Heart right ventricle (tissue), 16 donors: ENCODE results near the gene IP6K2. TPM values are rescaled to one million over a fixed set of nuclear protein-coding genes. Genes with fewer than 3 reads are reported as not detected.

ENCODE experiments used
- ATAC-seq, 8 donors: fragments of 200-7000 bp; cut with Tn5 transposase; one replicate each; pipeline ENCODE4 v1.9.1; 2020; ENCODE audit warnings: mild to moderate bottlenecking in 8 of 8, moderate library complexity in 8 of 8, moderate number of reproducible peaks in 1 of 8
- DNase-seq, 2 donors: peaks; one replicate each; pipeline ENCODE4 v3.0.0-alpha.2; 2020
- H3K27ac ChIP-seq, 10 donors: fragments of 200-600 bp; sonication (generic) in 2 of 10; one replicate each; pipeline versions ENCODE4 v1.5.0 to v1.8.0; 2020 to 2022; ENCODE audit warnings: mild to moderate bottlenecking in 3 of 10
- H3K27me3 ChIP-seq, 7 donors: fragments of 200-600 bp; one replicate each; pipeline ENCODE4 v1.8.0; 2021 to 2022; ENCODE audit warnings: mild to moderate bottlenecking in 2 of 7
- H3K36me3 ChIP-seq, 9 donors: fragments of 200-600 bp; sonication (generic) in 1 of 9; one replicate each; pipeline versions ENCODE4 v1.5.0 to v1.8.0; 2020 to 2022; ENCODE audit warnings: mild to moderate bottlenecking in 2 of 9
- H3K4me1 ChIP-seq, 9 donors: fragments of 200-600 bp; sonication (generic) in 1 of 9; one replicate each; pipeline versions ENCODE4 v1.5.0 to v1.8.0; 2020 to 2022; ENCODE audit warnings: mild to moderate bottlenecking in 4 of 9
- H3K4me3 ChIP-seq, 10 donors: fragments of 200-600 bp; sonication (generic) in 2 of 10; one replicate each; pipeline versions ENCODE4 v1.5.0 to v1.8.0; 2020 to 2022; ENCODE audit warnings: mild to moderate bottlenecking in 7 of 10, moderate library complexity in 2 of 10
- H3K9me3 ChIP-seq, 11 donors: fragments of 200-600 bp in 10 of 11; sonication (generic) in 2 of 11; one replicate each; pipeline versions ENCODE4 v1.5.0 to v1.8.0; 2013 to 2022; ENCODE audit warnings: mild to moderate bottlenecking in 2 of 11, control low read depth in 1 of 11, moderate library complexity in 1 of 11
- WGBS, 2 donors: extraction: QIAGEN DNeasy Blood & Tissue Kit; methylation state at CpG; one replicate each; pipeline ENCODE4 v1.1.7; 2013; ENCODE audit warnings: inconsistent platforms in 1 of 2; 5-methylcytosine and 5-hydroxymethylcytosine counted together
- intact Hi-C, 10 donors: fragments of 100-400 bp; cut with DNase I; formaldehyde crosslinking; loops; one replicate each; pipeline versions ENCODE4 v1.11.1 to v1.14.2; 2022
- polyA plus RNA-seq, 2 donors: library from polyadenylated mRNA; stranded (reverse); fragments of 200-250 nt; gene quantifications; one replicate each; pipeline ENCODE4 v1.2.3, GENCODE V29; 2013
- total RNA-seq, 10 donors: library from RNA; stranded (reverse); fragmentation: NEBNext Ultra II Directional in 3 of 10; extraction: Animal tissue kit (Norgen Biotek cat#: 25700) in 3 of 10; gene quantifications; one replicate each; pipeline versions ENCODE4 v1.2.1 to v1.2.4, GENCODE V29; 2021 to 2023
- TF ChIP-seq, protein P1 (sequence below), 9 donors: fragments of 200-600 bp; sonication (generic) in 2 of 9; IDR thresholded peaks; one replicate each; pipeline versions ENCODE4 v1.5.0 to v1.8.0; 2021 to 2022; ENCODE audit warnings: antibody characterized with exemption in 9 of 9, mild to moderate bottlenecking in 5 of 9, moderate library complexity in 1 of 9
- donor health status: Arrhythmogenic right ventricular cardiomyopathy.
- donor health status: ischemic (EF 13 %, LVEDD 7.1; RV severe dilation, severe dysfunction).
- donor health status: healthy with polysubstance abuse.
- donor health status: DM: no; HTN: yes; CAD: no.
- donor health status: DM: no; HTN: no; CAD: no.
- donor health status: ischemic (EF 25% LVEDD 6.9; RV normal size, moderate dysfunction).
- donor health status: ischemic (EF 25% LVEDD 5.7; RV mildly dilated, moderate dysfunction).
- donor health status: healthy.
- donor health status: DM: yes; HTN: yes; CAD: no.
- donor health status: Ischemic cardiomyopathy.
- donor health status: ischemic (EF 35%, LVEDD 5.7; RV mildly dilated, moderate dysfunction).
- donor health status: nonischemic (EF 11% LVEDD 7.7; RV severe dilation, severe dysfunction).
- donor health status: DM: yes; HTN: yes; CAD: no.
- donor health status: PGD.
- donor health status: ischemic (EF 29% LVEDD 5.4; RV normal size, mild dysfunction).
- donor health status: nonischemic (EF 23%, LVEDD 6.1; RV moderate dilation, normal function).

IP6K2 gene
- total and polyA plus RNA-seq, 12 donors, result 16.7 to 81.7 (median 20.1) TPM

DNA sequence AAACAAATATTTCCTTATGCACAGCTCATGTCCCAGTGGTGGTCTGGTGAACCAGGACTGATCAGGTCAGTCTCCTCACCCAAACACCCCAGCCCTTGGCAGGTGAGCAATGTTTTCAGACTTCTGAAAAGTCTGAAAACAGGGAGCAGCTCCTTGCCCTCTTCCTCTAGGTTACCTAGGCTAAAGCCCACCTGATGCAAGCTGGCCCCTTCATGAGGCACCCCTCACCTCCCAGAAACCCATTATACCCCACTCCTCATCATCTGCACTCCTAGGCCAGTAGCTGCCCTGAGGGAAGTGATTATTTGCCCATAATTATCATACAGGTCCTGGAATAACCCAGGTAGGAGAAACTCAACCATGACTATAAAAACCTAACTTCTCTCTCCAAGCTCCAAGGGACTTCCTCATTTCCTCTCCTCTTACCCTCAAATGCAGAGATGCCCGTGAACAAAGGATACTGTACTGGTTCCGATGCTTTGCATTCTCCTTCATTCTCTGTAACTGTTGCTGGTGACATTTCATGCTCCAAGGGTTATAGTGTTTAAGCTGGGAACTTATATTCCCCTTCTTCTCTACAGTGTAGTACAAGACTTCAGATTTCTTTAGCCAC, 26.1 kb downstream of the IP6K2 start:
- Histone ChIP-seq H3K27ac (no peak overlapping the region), H3K27me3 (no peaks in the 10 kb centered on the region), H3K36me3 (peaks cover 0 to 89% (median 61%) of the 10 kb centered on the region in 9 donors), H3K4me3 (no peak overlapping the region), H3K9me3 (no peaks in the 10 kb centered on the region), H3K4me1 (peaks cover 6 to 48% (median 36%) of the 10 kb centered on the region in 9 donors)
- ATAC-seq, result no peak
- WGBS, 2 donors, result 90 to 93% methylated on average over 2 of the region's 2 CpGs
- intact Hi-C loops, result no loop called here
- TF ChIP-seq, protein P1, sequence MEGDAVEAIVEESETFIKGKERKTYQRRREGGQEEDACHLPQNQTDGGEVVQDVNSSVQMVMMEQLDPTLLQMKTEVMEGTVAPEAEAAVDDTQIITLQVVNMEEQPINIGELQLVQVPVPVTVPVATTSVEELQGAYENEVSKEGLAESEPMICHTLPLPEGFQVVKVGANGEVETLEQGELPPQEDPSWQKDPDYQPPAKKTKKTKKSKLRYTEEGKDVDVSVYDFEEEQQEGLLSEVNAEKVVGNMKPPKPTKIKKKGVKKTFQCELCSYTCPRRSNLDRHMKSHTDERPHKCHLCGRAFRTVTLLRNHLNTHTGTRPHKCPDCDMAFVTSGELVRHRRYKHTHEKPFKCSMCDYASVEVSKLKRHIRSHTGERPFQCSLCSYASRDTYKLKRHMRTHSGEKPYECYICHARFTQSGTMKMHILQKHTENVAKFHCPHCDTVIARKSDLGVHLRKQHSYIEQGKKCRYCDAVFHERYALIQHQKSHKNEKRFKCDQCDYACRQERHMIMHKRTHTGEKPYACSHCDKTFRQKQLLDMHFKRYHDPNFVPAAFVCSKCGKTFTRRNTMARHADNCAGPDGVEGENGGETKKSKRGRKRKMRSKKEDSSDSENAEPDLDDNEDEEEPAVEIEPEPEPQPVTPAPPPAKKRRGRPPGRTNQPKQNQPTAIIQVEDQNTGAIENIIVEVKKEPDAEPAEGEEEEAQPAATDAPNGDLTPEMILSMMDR (IDR thresholded peaks at IDR 0.05), result no peak
- no peak for DNase-seq

DNA sequence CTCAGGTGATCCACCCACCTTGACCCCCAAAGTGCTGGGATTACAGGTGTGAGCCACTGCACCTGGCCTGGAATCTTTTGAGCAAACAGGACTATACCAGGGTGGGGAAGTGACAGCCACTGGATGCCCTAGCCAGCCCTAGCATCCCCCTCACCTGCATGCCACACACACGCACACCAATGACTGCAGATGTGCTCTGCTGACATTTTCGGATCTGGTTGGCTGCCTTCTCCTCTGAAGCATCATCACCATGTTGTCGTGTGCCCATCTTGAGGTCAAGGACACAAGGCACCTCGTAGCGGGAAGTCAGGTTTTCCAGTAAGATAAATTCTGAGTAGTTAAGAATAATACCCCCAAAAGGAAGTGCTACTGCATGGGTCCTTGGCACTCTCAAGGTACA, 27.6 kb downstream of the IP6K2 start:
- Histone ChIP-seq H3K36me3 (peaks cover 0 to 74% (median 61%) of the 10 kb centered on the region in 9 donors), H3K4me3 (no peak overlapping the region), H3K9me3 (no peaks in the 10 kb centered on the region), H3K27me3 (no peaks in the 10 kb centered on the region), H3K4me1 (peaks cover 7 to 41% (median 25%) of the 10 kb centered on the region in 9 donors), H3K27ac (no peak overlapping the region)
- TF ChIP-seq, protein P1 (IDR thresholded peaks at IDR 0.05), result no peak
- WGBS, 2 donors, result 71 to 76% methylated on average over 5 of the region's 5 CpGs
- intact Hi-C loops, result loop anchor here in 3 of 10 donors (5.0 to 10.0 kb wide), 2 partner anchors 48 to 225 kb away; a partner anchor contains a TSS
- no peak for DNase-seq
- no peak for ATAC-seq

- Histone ChIP-seq H3K9me3 (no peaks in the 10 kb centered on the region), H3K4me1 (peaks cover 10 to 42% (median 27%) of the 10 kb centered on the region in 9 donors), H3K36me3 (peaks cover 0 to 67% (median 59%) of the 10 kb centered on the region in 9 donors), H3K4me3 (no peak overlapping the region), H3K27ac (no peak overlapping the region), H3K27me3 (no peaks in the 10 kb centered on the region)
- TF ChIP-seq, protein P1 (IDR thresholded peaks at IDR 0.05), result no peak
- WGBS, 2 donors, result 82 to 87% methylated on average over 3 of the region's 3 CpGs
- ATAC-seq (no peak), DNase-seq (no peak)
- intact Hi-C loops, result loop anchor here in 3 of 10 donors (5.0 to 10.0 kb wide), 2 partner anchors 49 to 224 kb away; a partner anchor contains a TSS
Observed at GRCh38 chr3:48688737-48689075, 28.3 kb downstream of the IP6K2 start.

- Histone ChIP-seq H3K4me1 (peaks cover 15 to 42% (median 30%) of the 10 kb centered on the region in 9 donors), H3K9me3 (no peaks in the 10 kb centered on the region), H3K4me3 (no peak overlapping the region), H3K27ac (no peak overlapping the region), H3K36me3 (peaks cover 0 to 62% (median 54%) of the 10 kb centered on the region in 9 donors), H3K27me3 (no peaks in the 10 kb centered on the region)
- ATAC-seq, result no peak
- TF ChIP-seq, protein P1 (IDR thresholded peaks at IDR 0.05), result no peak
- 77 to 78% methylated on average over 18 of the region's 18 CpGs for WGBS, 2 donors
- DNase-seq, result no peak
- intact Hi-C loops, result loop anchor here in 3 of 10 donors (5.0 to 10.0 kb wide), 2 partner anchors 49 to 223 kb away; a partner anchor contains a TSS
Observed at GRCh38 chr3:48688032-48688736, 28.8 kb downstream of the IP6K2 start.
